Stimulated activated CD4-positive, alpha-beta T cell treated with anti-CD3 and anti-CD28 coated beads, TNF-alpha, amount 100 ng/mL, for 48 hours (primary cell): ENCODE results near the gene DERL2.
"Not testable (repeated sequence)": the region's sequence is repeated elsewhere in the genome, so short reads cannot be mapped to it uniquely, and the experiment has no call there.

Experiments used
- DNase-seq, 3 donors: peaks; one replicate each; pipeline ENCODE4 v3.0.0-alpha.2; 2020; ENCODE audit warnings: low read depth in 3 of 3

The DERL2 gene

DNA sequence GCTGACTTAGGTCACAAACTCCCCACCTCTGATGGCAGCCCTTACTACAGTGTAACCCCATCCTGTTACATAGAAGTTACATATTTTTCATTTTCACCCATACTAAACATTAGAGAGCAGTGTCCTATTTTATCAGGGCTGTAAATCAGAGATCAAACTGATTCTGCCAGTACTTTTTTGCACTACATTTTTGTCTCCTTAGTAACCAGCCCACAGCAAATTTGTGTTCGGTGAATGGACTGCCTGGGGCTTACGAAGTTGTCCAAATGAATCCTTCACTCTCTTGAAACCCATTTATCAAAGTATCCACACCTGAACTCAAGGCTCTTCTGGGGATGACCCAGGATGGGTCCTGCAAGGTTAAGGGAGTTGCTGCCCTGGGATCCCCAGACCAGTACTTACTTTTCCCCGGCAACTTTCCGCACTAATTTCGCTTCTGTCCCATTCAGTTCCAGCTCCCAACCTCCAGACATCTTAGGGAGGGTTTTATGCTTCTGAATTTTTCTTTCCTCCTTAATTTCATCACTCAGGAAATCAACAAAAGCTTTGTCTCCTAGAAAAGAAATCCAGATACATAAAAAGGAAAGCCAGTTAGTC is 48.2 kb downstream of the DERL2 start:
- DNase-seq, result no peak

DNA sequence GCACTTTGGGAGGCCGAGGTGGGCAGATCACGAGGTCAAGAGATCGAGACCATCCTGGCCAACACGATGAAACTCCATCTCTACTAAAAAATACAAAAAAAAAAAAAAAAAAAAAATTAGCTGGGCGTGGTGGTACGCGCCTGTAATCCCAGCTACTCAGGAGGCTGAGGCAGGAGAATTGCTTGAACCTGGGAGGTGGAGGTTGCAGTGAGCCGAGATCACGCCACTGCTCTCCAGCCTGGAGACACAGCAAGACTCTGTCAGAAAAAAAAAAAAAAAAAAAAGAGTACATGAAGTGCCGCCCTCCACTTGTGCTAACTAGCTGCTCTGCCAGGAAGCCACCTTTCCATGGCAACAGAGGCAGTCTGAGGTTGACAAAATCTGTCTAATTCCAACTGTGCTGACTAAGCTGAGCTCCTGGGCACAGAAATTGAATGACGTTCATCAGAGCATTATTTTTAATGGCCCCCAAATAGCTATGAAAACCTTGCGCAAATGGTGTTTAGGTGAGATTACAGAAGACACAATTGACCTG is 50.1 kb downstream of the DERL2 start:
- not testable (repeated sequence) for DNase-seq

DNA sequence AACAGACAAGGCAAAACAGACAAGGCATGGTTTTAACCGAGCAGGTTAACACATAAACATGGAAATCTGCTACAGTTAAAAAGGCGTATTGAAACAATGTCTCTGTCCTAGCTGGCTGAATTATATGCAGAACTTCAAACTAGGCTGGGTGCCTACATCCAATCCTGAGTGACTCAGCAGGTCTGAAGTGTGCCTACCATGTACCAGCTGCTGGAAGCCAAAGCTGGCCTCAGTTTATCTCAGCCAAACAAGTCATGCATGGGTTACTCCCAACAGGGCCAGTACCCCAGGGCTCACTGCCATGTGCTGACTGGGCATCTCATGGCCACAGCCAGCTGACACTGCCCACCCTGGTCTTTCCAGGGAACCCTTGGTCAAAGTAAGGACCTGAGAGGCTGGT is 51.0 kb downstream of the DERL2 start:
- DNase-seq, result no peak

DNA sequence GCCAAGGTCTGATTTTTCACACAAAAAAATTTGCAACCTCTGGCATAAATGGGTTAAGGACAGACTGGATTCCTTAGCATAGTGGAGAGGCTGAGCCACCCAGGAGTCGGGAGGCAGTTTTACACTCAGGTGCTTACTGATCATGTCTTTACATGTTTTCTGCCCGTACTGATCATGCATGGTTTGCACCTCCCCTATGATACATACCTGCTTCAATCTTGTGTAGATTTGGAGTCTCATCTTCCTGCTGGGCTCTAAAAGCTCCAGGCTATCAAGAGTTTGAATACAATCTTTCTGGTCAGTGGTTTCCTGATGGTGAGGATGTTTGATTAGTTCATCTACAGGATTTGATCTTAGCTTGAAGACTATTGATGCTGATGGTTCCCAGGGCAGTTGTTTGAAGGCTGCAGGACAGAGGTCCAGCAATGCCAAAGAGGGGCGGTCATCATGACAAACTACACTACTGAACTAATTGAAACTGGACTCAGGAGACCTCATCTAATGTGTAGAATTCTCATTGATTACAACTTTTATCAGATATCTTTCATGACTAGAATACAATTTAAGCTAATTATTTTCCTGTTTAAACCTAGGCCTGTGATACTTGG is 53.9 kb downstream of the DERL2 start:
- DNase-seq, result no peak

DNA sequence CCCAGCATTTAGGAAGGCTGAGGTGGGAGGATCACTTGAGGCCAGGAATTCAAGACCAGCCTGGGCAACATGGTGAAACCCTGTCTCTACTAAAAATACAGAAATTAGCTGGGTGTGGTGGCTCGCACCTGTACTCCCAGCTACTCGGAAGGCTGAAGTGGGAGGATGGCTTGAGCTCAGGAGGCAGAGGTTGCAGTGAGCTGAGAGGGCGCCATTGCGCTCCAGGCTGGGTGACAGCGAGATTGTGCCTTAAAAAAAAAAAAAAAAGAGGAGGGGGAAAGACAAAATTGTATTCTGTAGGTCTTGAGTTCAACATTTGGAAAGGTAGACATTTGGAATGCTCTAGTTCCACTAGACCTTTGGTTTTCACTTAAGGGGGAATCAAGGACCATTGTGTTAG is 54.7 kb downstream of the DERL2 start:
- DNase-seq, result not testable (repeated sequence)

DNA sequence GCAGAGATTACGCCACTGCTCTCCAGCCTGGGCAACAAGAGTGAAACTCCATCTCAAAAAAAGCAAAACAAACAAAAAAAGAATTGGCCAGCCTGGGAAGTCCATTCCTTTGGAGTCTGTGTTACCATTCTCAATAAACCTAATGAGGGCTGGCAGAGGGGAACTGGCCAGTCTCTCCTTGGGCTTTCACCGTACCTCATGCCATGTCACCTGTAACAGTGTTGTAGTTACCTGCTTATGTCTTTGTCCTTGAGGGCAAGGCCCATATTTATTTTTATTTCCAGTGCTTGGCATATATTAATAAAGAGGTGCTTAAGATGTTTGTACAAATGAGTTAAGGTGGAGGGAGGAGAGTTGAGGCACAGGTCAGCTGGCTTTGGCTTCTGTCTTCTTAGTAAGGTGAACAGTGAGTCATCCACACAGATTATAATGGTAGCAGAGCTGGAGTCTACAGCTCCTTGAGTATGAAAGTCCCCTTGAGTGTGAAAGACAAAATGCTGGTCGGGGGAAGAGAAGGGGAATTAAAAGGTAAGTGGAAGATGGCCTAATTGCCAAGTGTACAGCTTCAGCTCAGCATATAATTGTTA is 55.5 kb downstream of the DERL2 start:
- no peak for DNase-seq

DNA sequence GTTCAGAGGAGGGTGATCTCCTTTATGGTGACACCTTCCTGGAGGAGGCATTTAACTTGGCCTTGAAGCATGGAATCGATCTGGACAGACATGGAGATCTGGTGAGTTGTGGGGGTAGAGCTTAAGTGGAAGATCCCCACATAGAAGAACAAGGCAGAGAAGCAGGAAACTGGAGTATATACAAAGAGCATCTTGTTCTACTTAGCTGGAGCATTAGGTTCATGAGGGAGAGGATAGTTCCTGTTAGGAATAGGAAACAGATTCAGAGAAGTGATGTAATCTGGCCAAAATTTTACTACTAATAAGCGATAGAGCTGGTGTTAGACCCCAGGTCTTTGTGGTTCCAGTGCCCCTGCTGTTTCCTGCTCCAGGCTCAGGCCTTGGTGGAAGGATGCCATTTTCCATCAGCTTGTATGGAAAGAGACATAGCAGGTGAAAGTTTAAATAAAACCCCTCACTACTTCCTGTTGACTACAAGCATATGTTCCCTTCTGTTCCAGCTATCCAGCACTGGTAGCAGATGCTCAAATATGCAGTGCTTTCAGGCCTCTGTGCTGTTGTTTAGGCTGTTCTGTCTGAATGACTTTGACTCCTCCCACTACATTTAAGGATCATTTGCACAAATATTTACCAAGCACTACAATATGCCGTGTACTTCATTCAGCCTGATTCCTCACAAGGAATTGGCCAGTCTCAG is 56.6 kb downstream of the DERL2 start:
- DNase-seq, result no peak

DNA sequence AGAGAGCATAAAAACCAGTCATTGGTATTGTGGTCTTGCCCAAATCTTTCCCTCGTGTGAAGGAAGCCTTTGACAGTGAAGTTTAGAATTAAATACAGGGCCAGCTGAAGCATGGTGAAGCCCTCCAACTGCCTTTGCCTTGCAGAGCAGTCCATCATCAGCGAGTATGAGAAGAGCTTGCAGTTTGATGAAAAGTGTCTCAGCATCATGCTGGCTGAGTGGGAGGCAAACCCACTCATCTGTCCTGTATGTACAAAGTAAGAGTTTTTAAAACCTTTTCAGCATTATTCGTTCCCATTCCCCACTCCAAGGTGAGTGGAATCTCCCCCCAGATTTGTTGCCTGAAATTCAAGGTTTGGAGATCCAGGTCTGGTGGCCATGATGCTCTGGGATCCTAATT is 60.2 kb downstream of the DERL2 start:
- no peak for DNase-seq

DNA sequence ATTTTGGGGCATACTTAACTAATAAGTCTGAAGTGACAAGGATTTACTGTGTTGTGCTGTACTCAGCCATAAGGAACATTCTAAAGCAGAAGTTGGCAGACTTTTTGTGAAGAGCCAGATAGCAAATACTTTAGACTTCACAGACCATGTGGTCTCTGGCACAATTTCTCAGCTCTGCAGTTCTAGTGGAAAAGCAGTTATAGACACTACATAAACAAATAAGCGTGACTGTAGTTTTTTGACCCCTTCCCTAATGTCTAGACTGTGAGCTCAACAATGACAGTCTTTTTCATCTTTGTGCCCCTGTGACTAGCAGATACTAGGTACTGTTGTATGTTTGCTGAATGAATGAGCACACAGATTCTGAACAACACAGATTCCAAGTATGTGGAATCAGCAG is 61.1 kb downstream of the DERL2 start:
- no peak for DNase-seq

DNA sequence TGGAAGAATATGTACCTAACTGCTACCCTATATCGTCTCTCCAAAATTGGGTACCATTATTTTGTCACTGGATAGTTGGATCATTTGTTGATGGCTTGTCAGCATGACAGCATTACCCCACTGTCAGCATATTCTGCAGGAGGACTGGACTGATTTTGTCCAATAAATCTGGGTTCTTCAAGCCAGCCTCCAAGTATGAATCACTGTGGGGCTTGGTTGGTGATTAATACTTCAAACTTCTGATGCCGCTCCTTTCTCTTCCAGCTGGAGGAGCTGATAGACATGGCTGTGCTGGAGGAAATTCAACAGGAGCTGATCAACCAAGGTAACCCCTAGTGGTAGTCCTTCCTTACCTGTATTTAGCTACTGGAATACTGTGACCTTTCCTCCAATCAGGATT is 63.5 kb downstream of the DERL2 start:
- DNase-seq, result no peak
